Sigmoid colon (tissue), 7 donors: ENCODE results near the gene PSMC2. TPM values are rescaled to one million over a fixed set of nuclear protein-coding genes. Genes with fewer than 3 reads are reported as not detected.
A peak's percentile ranks its signal among the peaks of the same experiment; 100 is the strongest.

Source experiments
- DNase-seq: peaks from one replicate; pipeline ENCODE4 v3.0.0-alpha.2; 2019
- H3K27ac ChIP-seq, 4 donors: fragments of 200-600 bp; sonication (generic); one replicate each; pipeline ENCODE4 v1.5.1; 2016 to 2019; ENCODE audit warnings: mild to moderate bottlenecking in 1 of 4
- H3K27me3 ChIP-seq, 3 donors: fragments of 200-600 bp; sonication (generic); one replicate each; pipeline ENCODE4 v1.5.1; 2019; ENCODE audit warnings: mild to moderate bottlenecking in 1 of 3
- H3K36me3 ChIP-seq, 4 donors: fragments of 200-600 bp; sonication (generic); one replicate each; pipeline ENCODE4 v1.5.1; 2016 to 2019
- H3K4me1 ChIP-seq, 4 donors: fragments of 200-600 bp; sonication (generic); one replicate each; pipeline ENCODE4 v1.5.1; 2017 to 2019
- H3K4me3 ChIP-seq, 4 donors: fragments of 200-600 bp; sonication (generic); one replicate each; pipeline ENCODE4 v1.5.1; 2017 to 2019; ENCODE audit warnings: mild to moderate bottlenecking in 2 of 4, moderate library complexity in 1 of 4
- H3K9me3 ChIP-seq, 4 donors: fragments of 200-600 bp in 3 of 4; sonication (generic) in 3 of 4; one replicate each; pipeline versions ENCODE4 v1.5.1 to v1.6.1; 2013 to 2019
- CTCF ChIP-seq, 4 experiments: fragments of 450-650 bp in 3 of 4; fragments of 200-600 bp in 1 of 4; IDR thresholded peaks; one replicate each; pipeline ENCODE4 v1.5.1; 2016 to 2019; ENCODE audit warnings: antibody characterized with exemption in 4 of 4, mild to moderate bottlenecking in 3 of 4, moderate library complexity in 2 of 4
- EP300 ChIP-seq, 4 donors: sonication (generic); formaldehyde crosslinking; IDR thresholded peaks; one replicate each; pipeline ENCODE4 v1.6.1; 2017; ENCODE audit warnings: antibody characterized with exemption in 4 of 4
- POLR2A ChIP-seq, 2 donors: fragments of 450-650 bp; IDR thresholded peaks; one replicate each; pipeline ENCODE4 v1.6.1; 2016; ENCODE audit warnings: antibody characterized with exemption in 2 of 2, mild to moderate bottlenecking in 2 of 2, moderate library complexity in 2 of 2
- POLR2AphosphoS5 ChIP-seq, 4 donors: sonication (generic); formaldehyde crosslinking; IDR thresholded peaks; one replicate each; pipeline ENCODE4 v1.6.1; 2017; ENCODE audit warnings: antibody characterized with exemption in 4 of 4
- WGBS, 2 donors: extraction: QIAGEN DNeasy Blood & Tissue Kit; methylation state at CpG; one replicate each; pipeline ENCODE4 v1.1.7; 2013; 5-methylcytosine and 5-hydroxymethylcytosine counted together
- intact Hi-C: fragments of 100-400 bp; cut with DNase I; formaldehyde crosslinking; loops from one replicate; pipeline ENCODE4 v1.15.1; 2023
- polyA plus RNA-seq, 3 donors: library from polyadenylated mRNA; stranded (reverse); fragments of 200-250 nt; gene quantifications; one replicate each; pipeline ENCODE4 v1.2.3, GENCODE V29; 2013
- total RNA-seq, 4 donors: library from RNA; depleted of rRNA; stranded (reverse); fragments of >200 nt; gene quantifications; one replicate each; pipeline ENCODE4 v1.1.0, GENCODE V29; 2016
- donor health status: healthy with polysubstance abuse.
- donor health status: Bipolar disorder and iron deficiency.
- donor health status: healthy.

PSMC2 gene
- total RNA-seq: 100 to 1,000 TPM in 2 of 4 donors, 10 to 100 TPM in 2; 46.0 to 119 (median 99.4) TPM
- polyA plus RNA-seq: 10 to 100 TPM; 69.1 to 98.8 (median 92.5) TPM

- intact Hi-C loops: loop anchor here (2.0 to 10.0 kb wide), 2 partner anchors 51 to 273 kb away; partner anchors contain the start of genes ARMC10, FBXL13 and PMPCB
- Histone ChIP-seq H3K4me3 (peak within 1 kb of the TSS; percentile 58 to 87 (median 84)), H3K27ac (peak within 1 kb of the TSS; percentile 86 to 96 (median 93)), H3K4me1 (peaks cover 0 to 60% (median 51%) of the 10 kb centered on the region in 4 donors), H3K9me3 (no peaks in the 10 kb centered on the region), H3K36me3 (peaks cover 0 to 10% (median under 1%) of the 10 kb centered on the region in 4 donors), H3K27me3 (no peaks in the 10 kb centered on the region)
- TF ChIP-seq POLR2AphosphoS5 (IDR thresholded peaks at IDR 0.05) (peak; percentile 49 to 81 (median 70)), CTCF (IDR thresholded peaks at IDR 0.05) (no peak), EP300 (IDR thresholded peaks at IDR 0.05) (no peak), POLR2A (IDR thresholded peaks at IDR 0.05) (peak in 1 of 2 donors; percentile 21)
- DNase-seq: peak; percentile 86
- 0% methylated on average over 25 of the region's 25 CpGs for WGBS, 2 donors
These were observed at the start of gene PSMC2 for GRCh38 chr7:103347507-103348267. Gene PSMC2 (plus strand): TSS chr7:103347643. CDS start chr7:103347712, 69 bp downstream.

GRCh38 chr7:103297837-103298179 is 49.6 kb upstream of the PSMC2 start:
- Histone ChIP-seq H3K27ac (peak overlapping the region; percentile 75 to 84 (median 78)), H3K27me3 (no peaks in the 10 kb centered on the region), H3K9me3 (no peaks in the 10 kb centered on the region), H3K4me1 (peaks cover 0 to 26% (median 15%) of the 10 kb centered on the region in 4 donors), H3K36me3 (peaks cover 18 to 42% (median 23%) of the 10 kb centered on the region in 4 donors), H3K4me3 (peak overlapping the region; percentile 71 to 83 (median 77))
- no peak for DNase-seq
- TF ChIP-seq EP300 (IDR thresholded peaks at IDR 0.05): no peak
- TF ChIP-seq POLR2AphosphoS5 (IDR thresholded peaks at IDR 0.05): no peak
- no peak for TF ChIP-seq CTCF (IDR thresholded peaks at IDR 0.05)
- no peak for TF ChIP-seq POLR2A (IDR thresholded peaks at IDR 0.05)
- intact Hi-C loops: loop anchor here (2.0 kb wide), 1 partner anchor 49 kb away; the partner anchor contains the start of gene PSMC2
- 1% methylated on average over 7 of the region's 7 CpGs for WGBS, 2 donors

GRCh38 chr7:103299660-103300059 is 47.8 kb upstream of the PSMC2 start:
- peaks cover 0 to 26% (median 15%) of the 10 kb centered on the region in 4 donors for H3K4me1 ChIP-seq
- no peak overlapping the region for H3K27ac ChIP-seq
- DNase-seq: no peak
- intact Hi-C loops: no loop called here
- H3K4me3 ChIP-seq: no peak overlapping the region
- 91 to 95% methylated on average over 6 of the region's 6 CpGs for WGBS, 2 donors
- no peaks in the 10 kb centered on the region for H3K9me3 ChIP-seq
- no peaks in the 10 kb centered on the region for H3K27me3 ChIP-seq
- H3K36me3 ChIP-seq: peaks cover 20 to 59% (median 30%) of the 10 kb centered on the region in 4 donors
- no peak for TF ChIP-seq CTCF (IDR thresholded peaks at IDR 0.05)
- no peak for TF ChIP-seq EP300 (IDR thresholded peaks at IDR 0.05)
- no peak for TF ChIP-seq POLR2AphosphoS5 (IDR thresholded peaks at IDR 0.05)
- no peak for TF ChIP-seq POLR2A (IDR thresholded peaks at IDR 0.05)

DNA sequence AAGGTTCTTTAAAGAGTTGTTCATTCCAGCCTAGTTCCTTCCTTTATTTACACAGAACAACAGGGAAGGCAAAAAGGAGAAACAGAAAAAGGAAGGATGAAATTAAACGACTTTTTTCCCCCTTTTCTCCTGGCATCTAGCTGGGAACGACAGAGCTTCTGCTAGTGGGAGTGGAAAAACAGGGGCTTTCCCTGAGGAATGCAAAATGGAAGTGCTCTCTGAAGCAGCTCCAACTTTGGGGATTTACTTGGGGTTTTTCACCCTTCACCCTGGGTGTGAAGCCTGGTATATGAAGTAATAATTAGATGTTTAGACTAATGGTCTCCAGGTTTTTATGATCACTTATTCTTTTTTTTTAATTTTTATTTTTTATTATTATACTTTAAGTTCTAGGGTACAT is 46.0 kb upstream of the PSMC2 start:
- Histone ChIP-seq H3K4me1 (peaks cover 0 to 25% (median 15%) of the 10 kb centered on the region in 4 donors), H3K27me3 (no peaks in the 10 kb centered on the region), H3K27ac (no peak overlapping the region), H3K36me3 (peaks cover 20 to 77% (median 37%) of the 10 kb centered on the region in 4 donors), H3K9me3 (no peaks in the 10 kb centered on the region), H3K4me3 (no peak overlapping the region)
- no peak for TF ChIP-seq EP300 (IDR thresholded peaks at IDR 0.05)
- TF ChIP-seq CTCF (IDR thresholded peaks at IDR 0.05): no peak
- TF ChIP-seq POLR2AphosphoS5 (IDR thresholded peaks at IDR 0.05): no peak
- intact Hi-C loops: no loop called here
- 66 to 67% methylated on average over 2 of the region's 2 CpGs for WGBS, 2 donors
- no peak for DNase-seq
